Astrocyte of the spinal cord (primary cell): Measurements from ENCODE around the gene AMPD3.

ENCODE experiments used
- DNase-seq: peaks from one replicate; pipeline ENCODE4 v3.0.0; 2011; ENCODE audit warnings: low read depth, low spot score
- H3K4me3 ChIP-seq: 2 replicates; pipeline ENCODE4 v1.5.1; 2011; ENCODE audit warnings: low read depth, mild to moderate bottlenecking, low read length, moderate library complexity
- CTCF ChIP-seq: IDR thresholded peaks from 2 replicates; pipeline ENCODE4 v1.5.1; 2012; ENCODE audit warnings: low read depth, mild to moderate bottlenecking, low read length, inconsistent platforms
- in situ Hi-C: cut with HindIII; loops from 2 replicates; pipeline ENCODE4 v1.10.0; 2017; ENCODE audit warnings: low sequenced_read_pairs

The AMPD3 gene

GRCh38 chr11:10488934-10489691 lies 34.0 kb downstream of the AMPD3 start:
- no peak for TF ChIP-seq CTCF
- no peak for DNase-seq
- in situ Hi-C loops = no loop called here
- no peak overlapping the region for H3K4me3 ChIP-seq

- in situ Hi-C loops = no loop called here
- no peak for TF ChIP-seq CTCF
- no peak for DNase-seq
- no peak overlapping the region for H3K4me3 ChIP-seq
Measured at GRCh38 chr11:10490032-10490397, 35.0 kb downstream of the AMPD3 start.

GRCh38 chr11:10490398-10491241 lies 35.6 kb downstream of the AMPD3 start:
- TF ChIP-seq CTCF = no peak
- peak; percentile 95 for DNase-seq
- no peak overlapping the region for H3K4me3 ChIP-seq
- in situ Hi-C loops = no loop called here

GRCh38 chr11:10492084-10492483 lies 37.0 kb downstream of the AMPD3 start:
- no peak overlapping the region for H3K4me3 ChIP-seq
- no peak for DNase-seq
- in situ Hi-C loops = no loop called here
- TF ChIP-seq CTCF = no peak

GRCh38 chr11:10493041-10493663 lies 38.1 kb downstream of the AMPD3 start:
- in situ Hi-C loops = no loop called here
- DNase-seq = no peak
- no peak for TF ChIP-seq CTCF
- H3K4me3 ChIP-seq = no peak overlapping the region

GRCh38 chr11:10494636-10495463 lies 39.8 kb downstream of the AMPD3 start:
- in situ Hi-C loops = no loop called here
- no peak for TF ChIP-seq CTCF
- H3K4me3 ChIP-seq = no peak overlapping the region
- DNase-seq = no peak
